Gastrocnemius medialis (tissue), 4 donors: ENCODE results near the gene PTK7. TPM values are rescaled to one million over a fixed set of nuclear protein-coding genes. Genes with fewer than 3 reads are reported as not detected.

ENCODE experiments used
- ATAC-seq, 2 donors: fragments of 150-250 bp; one replicate each; pipeline ENCODE4 v1.9.1; 2016
- DNase-seq, 2 donors: peaks; one replicate each; pipeline ENCODE4 v3.0.0-alpha.2; 2019
- H3K27ac ChIP-seq, 4 donors: fragments of 200-600 bp; sonication (generic); 1 replicate in 1 of 4; 2 replicates in 3 of 4; pipeline ENCODE4 v1.5.1; 2016 to 2018; ENCODE audit warnings: mild to moderate bottlenecking in 2 of 4, moderate library complexity in 1 of 4
- H3K27me3 ChIP-seq, 3 donors: fragments of 200-600 bp; sonication (generic) in 2 of 3; 1 replicate in 1 of 3; 2 replicates in 2 of 3; pipeline versions ENCODE4 v1.5.1 to v1.6.0; 2016 to 2019; ENCODE audit warnings: mild to moderate bottlenecking in 1 of 3, moderate library complexity in 1 of 3
- H3K36me3 ChIP-seq, 2 donors: fragments of 200-600 bp; sonication (generic) in 1 of 2; one replicate each; pipeline ENCODE4 v1.5.1; 2017 to 2018
- H3K4me1 ChIP-seq, 2 donors: fragments of 200-600 bp; sonication (generic) in 1 of 2; one replicate each; pipeline ENCODE4 v1.5.1; 2016 to 2017; ENCODE audit warnings: mild to moderate bottlenecking in 2 of 2
- H3K4me3 ChIP-seq, 4 donors: fragments of 200-600 bp; sonication (generic) in 3 of 4; 1 replicate in 1 of 4; 2 replicates in 3 of 4; pipeline ENCODE4 v1.5.1; 2016 to 2019; ENCODE audit warnings: mild to moderate bottlenecking in 2 of 4
- H3K9me3 ChIP-seq, 3 donors: fragments of 200-600 bp; sonication (generic) in 2 of 3; 1 replicate in 1 of 3; 2 replicates in 2 of 3; pipeline ENCODE4 v1.5.1; 2016 to 2019
- CTCF ChIP-seq, 5 experiments: fragments of 450-650 bp in 3 of 5; fragments of 200-600 bp in 2 of 5; sonication (generic) in 2 of 5; IDR thresholded peaks in 4 of 5; conservative IDR thresholded peaks in 1 of 5; 1 replicate in 4 of 5; 2 replicates in 1 of 5; pipeline ENCODE4 v1.5.1; 2016 to 2019; ENCODE audit warnings: antibody characterized with exemption in 5 of 5, mild to moderate bottlenecking in 3 of 5, moderate library complexity in 3 of 5
- POLR2A ChIP-seq, 2 donors: fragments of 450-650 bp; IDR thresholded peaks; one replicate each; pipeline ENCODE4 v1.6.1; 2017; ENCODE audit warnings: antibody characterized with exemption in 2 of 2, mild to moderate bottlenecking in 2 of 2, moderate library complexity in 2 of 2
- in situ Hi-C, 4 donors: fragments of 200-750 bp; cut with MboI; loops; one replicate each; pipeline versions ENCODE4 v1.15.0 to v1.8.0; 2017; ENCODE audit warnings: low sequenced_read_pairs in 4 of 4
- intact Hi-C: fragments of 100-400 bp; cut with DNase I; formaldehyde crosslinking; loops from one replicate; pipeline ENCODE4 v1.15.1; 2023; ENCODE audit warnings: low total_unique reads
- total RNA-seq, 4 donors: library from RNA; depleted of rRNA; stranded (reverse); fragments of >200 nt; gene quantifications; one replicate each; pipeline versions ENCODE4 v1.1.0 to v1.2.3, GENCODE V29; 2016

PTK7 gene
- under 1 TPM; 0.15 to 0.64 (median 0.24) TPM for total RNA-seq

- no peak for ATAC-seq
- Histone ChIP-seq H3K27ac (no peak within 1 kb of the TSS), H3K9me3 (no peaks in the 10 kb centered on the region), H3K36me3 (peaks cover 0 to 36% of the 10 kb centered on the region in 2 donors), H3K4me1 (peaks cover 0 to 9% of the 10 kb centered on the region in 2 donors), H3K27me3 (peaks cover 9 to 17% (median 13%) of the 10 kb centered on the region in 3 donors), H3K4me3 (peak within 1 kb of the TSS; percentile 40 to 46 (median 46))
- intact Hi-C loops = no loop called here
- TF ChIP-seq CTCF (IDR thresholded peaks at IDR 0.05 in 4 of 5, conservative IDR thresholded peaks at IDR 0.05 in 1 of 5) (no peak), POLR2A (IDR thresholded peaks at IDR 0.05) (no peak)
- DNase-seq = no peak
- in situ Hi-C loops = no loop called here
Measured at GRCh38 chr6:43075670-43076463, at the start of gene PTK7. Gene PTK7 (plus strand): TSS chr6:43076314. CDS start chr6:43076489, 175 bp downstream.

GRCh38 chr6:43026365-43026764, 49.7 kb upstream of the PTK7 start:
- peak overlapping the region; percentile 64 to 84 (median 76) for H3K27ac ChIP-seq
- H3K4me3 ChIP-seq = no peak overlapping the region
- H3K27me3 ChIP-seq = no peaks in the 10 kb centered on the region
- peak in 1 of 2 donors; percentile 81 for DNase-seq
- TF ChIP-seq CTCF (IDR thresholded peaks at IDR 0.05 in 4 of 5, conservative IDR thresholded peaks at IDR 0.05 in 1 of 5) = no peak
- no peak for TF ChIP-seq POLR2A (IDR thresholded peaks at IDR 0.05)
- H3K36me3 ChIP-seq = peaks cover 0 to 57% of the 10 kb centered on the region in 2 donors
- intact Hi-C loops = no loop called here
- peak; percentile 65 to 72 for ATAC-seq
- in situ Hi-C loops = no loop called here
- no peaks in the 10 kb centered on the region for H3K9me3 ChIP-seq
- H3K4me1 ChIP-seq = peaks cover 46 to 47% of the 10 kb centered on the region in 2 donors

DNA sequence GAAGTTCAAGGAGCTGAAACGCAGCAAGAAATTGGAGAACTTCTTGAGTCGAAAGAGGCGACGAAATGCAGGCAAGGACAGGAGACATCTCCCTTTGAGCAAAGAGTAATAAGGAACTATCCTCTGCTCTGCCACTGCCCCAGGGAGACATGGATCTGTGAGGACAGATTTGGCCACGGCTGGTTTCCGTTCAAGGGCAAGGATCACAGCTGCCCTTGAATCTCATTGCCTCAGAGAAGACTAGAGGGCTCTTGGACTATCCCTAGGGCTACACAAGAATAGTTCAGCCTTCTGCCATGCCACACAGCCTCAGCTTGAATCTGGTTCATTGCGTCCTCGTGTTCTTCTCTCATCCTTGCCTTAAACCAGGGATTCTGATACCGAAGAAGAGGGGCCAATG, 47.0 kb upstream of the PTK7 start:
- in situ Hi-C loops (no loop called here), intact Hi-C loops (no loop called here)
- H3K9me3 ChIP-seq = no peaks in the 10 kb centered on the region
- TF ChIP-seq CTCF (IDR thresholded peaks at IDR 0.05 in 4 of 5, conservative IDR thresholded peaks at IDR 0.05 in 1 of 5) = no peak
- no peak for TF ChIP-seq POLR2A (IDR thresholded peaks at IDR 0.05)
- H3K4me3 ChIP-seq = no peak overlapping the region
- peaks cover 0 to 65% of the 10 kb centered on the region in 2 donors for H3K36me3 ChIP-seq
- H3K27ac ChIP-seq = peak overlapping the region in 3 of 4 donors; percentile 1 to 84 (median 10)
- DNase-seq = peak in 1 of 2 donors; percentile 47
- peak in 1 of 2 donors; percentile 61 for ATAC-seq
- peaks cover 26 to 34% of the 10 kb centered on the region in 2 donors for H3K4me1 ChIP-seq
- H3K27me3 ChIP-seq = no peaks in the 10 kb centered on the region

GRCh38 chr6:43032326-43032725, 43.8 kb upstream of the PTK7 start:
- no peaks in the 10 kb centered on the region for H3K9me3 ChIP-seq
- peaks cover 25 to 28% of the 10 kb centered on the region in 2 donors for H3K4me1 ChIP-seq
- H3K4me3 ChIP-seq = no peak overlapping the region
- H3K27ac ChIP-seq = peak overlapping the region in 1 of 4 donors; percentile 48
- no peaks in the 10 kb centered on the region for H3K27me3 ChIP-seq
- intact Hi-C loops (no loop called here), in situ Hi-C loops (no loop called here)
- DNase-seq = no peak
- peaks cover 0 to 47% of the 10 kb centered on the region in 2 donors for H3K36me3 ChIP-seq
- no peak for TF ChIP-seq POLR2A (IDR thresholded peaks at IDR 0.05)
- TF ChIP-seq CTCF (IDR thresholded peaks at IDR 0.05 in 4 of 5, conservative IDR thresholded peaks at IDR 0.05 in 1 of 5) = no peak
- ATAC-seq = no peak
